Measurements from ENCODE around the gene VAV1.
"Not testable (repeated sequence)": the region's sequence is repeated elsewhere in the genome, so short reads cannot be mapped to it uniquely, and the experiment has no call there.

VAV1 gene

DNA sequence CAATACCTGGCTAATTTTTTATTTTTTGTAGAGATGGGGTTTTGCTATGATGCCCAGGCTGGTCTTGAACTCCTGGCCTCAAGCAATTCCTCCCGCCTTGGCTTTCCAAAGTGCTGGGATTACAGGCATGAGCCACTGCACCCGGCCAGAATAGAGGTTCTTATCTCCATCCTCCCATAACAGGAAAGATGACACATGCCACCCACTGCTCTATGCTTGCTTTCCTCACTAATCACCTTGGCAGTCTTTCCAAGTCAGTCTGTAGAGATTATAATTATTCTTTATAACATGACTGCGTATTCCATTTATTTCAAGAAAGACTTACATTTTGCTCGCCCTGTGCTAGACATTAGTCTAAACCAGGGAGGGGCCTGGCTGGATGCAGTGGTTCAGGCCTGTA, 6.7 kb downstream of the VAV1 start:
- no peak for DNase-seq (ENCODE audit: extremely low read depth in 1 of 2, low read depth in 1 of 2)

DNA sequence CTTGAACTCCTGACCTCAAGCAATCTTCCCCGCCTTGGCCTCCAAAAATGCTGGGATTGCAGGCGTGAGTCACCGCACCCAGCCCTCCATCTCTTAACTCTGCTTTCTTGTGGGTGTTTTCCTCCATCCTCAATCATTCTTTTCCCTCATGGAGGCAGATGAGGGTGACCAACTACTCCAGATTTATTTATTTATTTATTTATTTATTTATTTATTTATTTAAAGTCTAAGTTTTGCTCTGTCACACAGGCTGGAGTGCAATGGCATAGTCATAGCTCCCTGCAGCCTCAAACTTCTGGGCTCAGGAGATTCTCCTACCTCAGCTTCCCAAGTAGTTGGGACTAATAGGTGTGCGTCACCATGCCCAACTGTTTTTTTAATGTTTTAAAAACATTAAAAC, 14.9 kb downstream of the VAV1 start:
- no peak for DNase-seq (ENCODE audit: extremely low read depth in 1 of 2, low read depth in 1 of 2)

DNA sequence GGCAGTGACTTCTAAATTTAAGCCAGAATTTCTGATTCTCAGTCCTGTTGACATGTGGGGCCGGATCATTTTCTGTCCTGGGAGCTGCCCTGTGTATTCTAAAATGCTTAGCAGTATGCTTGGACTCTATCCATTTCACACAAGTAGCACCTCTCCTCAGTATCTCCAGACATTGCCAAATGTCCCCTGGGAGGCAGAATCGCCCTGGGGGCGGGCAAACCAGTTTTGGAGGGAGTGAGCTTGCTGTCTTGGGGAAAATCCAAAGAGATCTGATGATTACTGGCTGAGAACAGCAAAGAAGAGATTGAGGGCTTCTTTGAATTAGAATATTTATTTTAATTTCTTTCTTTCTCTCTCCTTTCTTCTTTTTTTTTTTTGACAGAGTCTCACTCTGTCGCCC, 16.4 kb downstream of the VAV1 start:
- no peak for DNase-seq (ENCODE audit: extremely low read depth in 1 of 2, low read depth in 1 of 2)

DNA sequence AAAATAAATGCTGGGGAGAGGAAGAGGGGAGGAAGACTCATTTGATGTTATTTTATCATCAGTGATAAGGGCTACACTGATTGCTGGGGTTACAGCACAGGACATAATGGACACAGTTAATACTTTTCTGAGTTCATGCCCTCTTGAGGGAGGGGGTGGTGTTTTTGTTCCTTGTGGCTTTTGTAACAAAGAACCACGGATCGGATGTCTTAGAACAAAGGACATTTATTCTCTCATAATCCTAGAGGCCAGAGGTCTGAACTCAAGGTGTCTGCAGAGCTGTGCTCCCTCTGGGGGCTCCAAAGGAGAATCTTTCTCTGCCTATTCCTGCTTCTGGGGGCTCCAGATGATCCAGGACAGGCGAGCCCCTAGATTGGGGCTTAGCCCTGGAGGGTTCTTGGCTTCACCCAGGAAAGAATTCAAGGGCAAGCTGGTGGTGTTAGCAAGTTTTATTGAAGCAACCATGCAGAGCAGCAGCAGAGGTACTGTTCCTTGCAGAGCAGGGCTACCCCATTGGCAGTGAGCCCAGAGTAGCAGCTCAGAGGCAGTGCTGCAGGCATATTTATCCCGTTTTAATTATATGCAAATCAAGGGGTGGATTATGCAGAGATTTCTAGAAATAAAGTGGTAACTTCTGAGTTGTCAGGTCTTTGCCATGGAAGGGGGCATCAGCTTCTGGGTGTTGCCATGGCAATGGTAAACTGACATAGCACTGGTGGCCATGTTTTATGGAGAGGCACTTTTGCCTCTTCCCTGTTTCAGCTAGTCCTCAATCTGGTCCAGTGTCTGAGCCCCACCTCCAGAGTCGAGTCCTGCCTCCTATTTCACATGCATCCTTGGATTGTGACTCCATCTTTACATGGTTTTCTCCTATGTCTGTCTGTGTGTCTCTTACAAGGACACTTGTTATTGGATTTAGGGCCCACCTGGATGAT, 18.0 kb downstream of the VAV1 start:
- DNase-seq (ENCODE audit: extremely low read depth in 1 of 2, low read depth in 1 of 2): no peak

DNA sequence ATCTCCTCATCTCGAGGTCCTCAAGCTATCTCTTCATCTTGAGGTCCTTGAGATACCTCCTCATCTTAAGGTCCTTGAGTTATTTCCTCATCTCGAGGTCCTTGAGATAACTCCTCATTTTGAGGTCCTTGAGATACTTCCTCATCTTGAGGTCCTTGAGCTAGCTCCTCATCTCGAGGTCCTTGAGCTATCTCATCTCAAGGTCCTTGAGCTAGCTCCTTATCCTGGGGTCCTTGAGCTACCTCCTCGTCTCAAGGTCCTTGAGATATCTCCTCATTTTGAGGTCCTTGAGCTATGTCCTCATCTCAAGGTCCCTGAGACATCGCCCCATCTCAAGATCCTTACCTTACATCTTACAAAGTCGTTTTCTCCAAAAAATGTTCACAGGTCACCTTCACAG, 18.7 kb downstream of the VAV1 start:
- no peak for DNase-seq (ENCODE audit: extremely low read depth in 1 of 2, low read depth in 1 of 2)

DNA sequence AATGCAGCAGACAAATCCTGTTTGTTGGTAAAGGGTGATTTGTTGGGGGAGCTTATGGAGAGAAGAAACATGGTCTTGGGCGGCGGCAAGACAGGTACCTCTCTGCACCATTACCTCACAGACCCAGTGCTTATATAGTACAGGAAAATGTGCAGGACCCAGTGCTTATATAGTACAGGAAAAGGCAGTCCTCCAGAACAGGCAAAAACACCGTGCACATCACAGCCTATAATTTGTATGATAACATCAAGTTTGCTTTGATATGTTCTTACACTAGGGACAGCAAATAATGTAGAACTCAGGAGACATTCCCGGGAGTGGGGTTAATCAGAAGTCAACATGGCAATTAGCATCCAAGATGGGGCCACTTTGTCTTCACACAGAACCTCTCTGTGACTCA, 20.9 kb downstream of the VAV1 start:
- no peak for DNase-seq (ENCODE audit: extremely low read depth in 1 of 2, low read depth in 1 of 2)

DNA sequence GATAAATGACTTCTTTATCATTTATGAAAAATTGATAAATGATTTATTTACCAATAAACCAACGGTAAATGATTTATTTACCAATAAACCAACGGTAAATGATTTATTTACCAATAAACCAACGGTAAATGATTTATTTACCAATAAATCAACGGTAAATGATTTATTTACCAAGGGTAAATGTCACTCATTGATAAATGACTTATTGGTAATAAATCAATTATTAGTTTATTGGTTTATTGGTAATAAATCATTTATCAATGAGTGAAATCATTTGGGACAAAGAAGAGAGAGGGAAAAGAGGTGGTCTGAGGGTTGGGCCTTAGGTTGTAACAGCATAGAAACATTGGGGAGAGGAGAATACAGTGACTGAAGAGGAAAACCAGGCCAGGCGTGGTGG, 21.5 kb downstream of the VAV1 start:
- DNase-seq (ENCODE audit: extremely low read depth in 1 of 2, low read depth in 1 of 2): no peak

DNA sequence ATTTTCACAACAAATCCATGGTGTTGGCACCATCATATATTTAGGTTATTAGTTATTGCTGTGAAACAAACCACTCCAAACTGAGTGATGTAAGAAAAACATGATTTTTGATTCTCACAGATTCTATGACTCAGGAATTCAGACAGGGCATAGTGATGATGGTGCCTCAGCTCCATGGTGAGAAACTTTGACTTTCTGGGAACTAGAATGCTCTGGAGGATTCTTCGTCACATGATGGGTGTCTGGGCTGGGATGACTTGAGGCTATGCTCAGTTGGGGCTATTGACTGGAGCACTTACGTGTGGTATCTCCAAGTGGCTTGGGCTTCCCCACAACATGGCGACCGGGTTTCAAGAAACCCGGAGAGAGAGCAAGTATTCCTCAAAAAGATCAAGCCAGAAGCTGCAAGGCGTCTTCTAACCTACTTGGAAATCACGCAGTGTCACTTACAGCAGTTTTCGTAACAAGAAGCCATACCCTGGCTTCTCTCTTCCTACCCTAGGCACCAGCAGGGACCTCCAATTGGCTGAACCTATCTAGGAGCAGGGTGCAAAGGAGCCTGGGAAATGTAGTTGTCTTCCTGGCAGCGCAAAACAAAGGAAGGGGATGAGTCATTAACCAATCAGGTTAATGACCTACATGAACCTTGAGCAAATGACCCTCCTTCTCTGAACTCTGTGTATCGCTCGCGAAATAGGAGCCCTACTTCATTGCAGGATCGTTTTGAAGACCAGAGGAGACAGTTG, 22.4 kb downstream of the VAV1 start:
- DNase-seq (ENCODE audit: extremely low read depth in 1 of 2, low read depth in 1 of 2): no peak

DNA sequence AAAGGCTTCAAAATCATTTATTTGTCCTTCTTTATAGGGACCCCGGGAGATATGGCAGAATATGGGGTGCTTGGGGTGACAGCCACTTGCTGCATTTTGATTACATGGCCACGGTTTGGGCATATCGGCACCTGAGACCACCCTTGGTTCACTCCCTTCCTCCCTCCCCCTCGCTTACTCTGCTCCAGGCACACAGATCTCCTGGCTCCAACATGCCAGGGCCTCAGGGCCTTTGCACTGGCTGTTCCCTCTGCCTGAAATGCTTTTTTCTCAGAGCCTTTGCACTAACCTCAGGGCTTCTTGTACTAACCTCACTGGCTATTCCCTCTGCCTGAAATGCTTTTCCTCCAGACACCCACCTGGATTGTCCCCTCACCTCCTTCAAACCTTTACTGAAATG, 23.8 kb downstream of the VAV1 start:
- DNase-seq (ENCODE audit: extremely low read depth in 1 of 2, low read depth in 1 of 2): no peak

DNA sequence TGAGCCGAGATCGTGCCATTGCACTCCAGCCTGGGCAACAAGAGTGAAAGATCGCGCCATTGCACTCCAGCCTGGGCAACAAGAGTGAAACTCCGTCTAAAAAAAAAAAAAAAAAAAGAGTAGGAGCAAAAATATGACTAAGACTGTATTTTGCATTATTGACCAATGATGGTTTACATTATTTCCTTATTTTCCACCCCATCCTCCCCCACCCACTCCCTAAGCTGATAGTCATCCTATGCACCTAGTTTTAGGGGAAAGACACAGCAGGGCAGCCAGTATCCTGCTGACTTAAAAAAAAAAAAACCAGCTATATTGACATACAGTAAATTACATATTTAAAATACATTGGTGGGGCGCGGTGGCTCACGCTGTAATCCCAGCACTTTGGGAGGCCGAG, 25.1 kb downstream of the VAV1 start:
- DNase-seq (ENCODE audit: extremely low read depth in 1 of 2, low read depth in 1 of 2): no peak

DNA sequence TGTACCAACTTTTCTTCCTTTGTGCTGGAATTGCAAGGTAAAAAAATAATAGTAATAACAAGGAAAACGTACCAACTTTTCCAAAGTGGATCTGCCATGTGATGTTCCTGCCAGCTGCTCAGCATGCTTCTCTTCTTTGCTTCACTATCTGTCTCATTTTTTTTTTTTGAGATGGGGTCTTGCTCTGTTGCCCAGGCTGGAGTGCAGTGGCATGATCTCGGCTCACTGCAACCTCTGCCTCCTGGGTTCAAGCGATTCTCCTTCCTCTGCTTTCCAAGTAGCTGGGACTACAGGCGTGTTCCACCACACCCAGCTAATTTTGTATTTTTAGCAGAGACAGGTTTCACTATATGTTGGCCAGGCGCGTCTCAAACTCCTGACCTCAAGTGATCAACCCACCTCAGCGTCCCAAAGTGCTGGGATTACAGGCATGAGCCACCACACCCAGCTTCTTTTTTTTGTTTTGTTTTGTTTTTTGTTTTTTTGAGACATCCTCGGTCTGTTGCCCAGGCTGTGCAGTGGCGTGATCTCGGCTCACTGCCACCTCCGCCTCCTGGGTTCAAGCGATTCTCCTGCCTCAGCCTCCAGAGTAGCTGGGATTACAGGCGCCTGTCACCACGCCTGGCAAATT, 27.8 kb downstream of the VAV1 start:
- DNase-seq (ENCODE audit: extremely low read depth in 1 of 2, low read depth in 1 of 2): not testable (repeated sequence)

DNA sequence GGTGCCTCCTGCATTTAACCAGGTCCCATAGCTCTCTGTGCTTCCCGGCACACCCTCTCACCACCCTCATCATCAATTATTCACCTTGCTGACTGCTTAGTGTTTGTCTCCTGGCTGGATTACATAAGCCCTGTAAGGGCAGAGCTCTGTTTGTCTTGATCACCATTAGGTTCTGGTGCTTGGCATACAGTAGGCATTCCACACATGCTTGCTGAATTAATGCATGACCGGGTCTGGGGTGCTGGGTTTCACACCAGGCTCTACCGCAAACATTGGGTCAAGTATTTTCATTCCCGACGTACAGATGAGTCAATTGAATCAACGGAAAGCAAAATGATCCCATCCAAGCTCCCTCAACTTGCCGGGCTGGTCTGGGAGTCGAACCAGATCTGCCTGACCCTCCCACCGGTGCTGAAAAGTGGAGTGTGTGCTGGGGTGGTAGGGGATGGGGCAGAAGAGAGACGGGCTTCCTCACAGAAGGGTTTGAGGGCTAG, 28.5 kb downstream of the VAV1 start:
- DNase-seq (ENCODE audit: extremely low read depth in 1 of 2, low read depth in 1 of 2): no peak

DNA sequence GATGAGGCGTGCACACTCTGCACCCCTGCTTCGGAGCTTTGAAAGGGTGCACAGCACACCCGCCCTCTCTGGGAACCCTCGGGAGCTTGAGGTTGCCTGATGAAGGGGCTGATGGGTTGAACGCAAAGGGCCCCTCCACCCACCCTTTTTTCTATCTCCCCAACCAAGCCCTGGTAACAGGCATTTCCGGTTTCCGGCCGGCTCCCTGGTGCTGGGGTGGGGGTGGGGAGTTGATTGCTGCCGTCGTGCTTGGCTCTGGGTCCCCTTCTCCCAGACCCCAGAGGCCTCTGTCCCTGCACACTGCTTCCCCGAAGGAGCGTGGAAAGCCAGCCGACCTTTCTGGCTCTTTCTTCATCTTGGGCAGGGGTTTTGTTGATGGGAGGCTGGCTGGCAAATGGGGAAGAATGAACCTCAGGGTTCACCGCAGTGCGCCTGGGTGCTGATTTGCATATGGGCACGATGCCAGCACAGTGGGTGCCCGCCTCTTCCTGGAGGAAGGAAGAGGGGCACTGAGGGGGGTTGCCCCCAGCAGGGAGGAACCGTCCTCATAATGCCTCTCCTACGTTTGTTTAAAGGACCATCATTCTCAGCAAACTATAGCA, 29.1 kb downstream of the VAV1 start:
- DNase-seq (ENCODE audit: extremely low read depth in 1 of 2, low read depth in 1 of 2): peak; percentile 63 to 80

DNA sequence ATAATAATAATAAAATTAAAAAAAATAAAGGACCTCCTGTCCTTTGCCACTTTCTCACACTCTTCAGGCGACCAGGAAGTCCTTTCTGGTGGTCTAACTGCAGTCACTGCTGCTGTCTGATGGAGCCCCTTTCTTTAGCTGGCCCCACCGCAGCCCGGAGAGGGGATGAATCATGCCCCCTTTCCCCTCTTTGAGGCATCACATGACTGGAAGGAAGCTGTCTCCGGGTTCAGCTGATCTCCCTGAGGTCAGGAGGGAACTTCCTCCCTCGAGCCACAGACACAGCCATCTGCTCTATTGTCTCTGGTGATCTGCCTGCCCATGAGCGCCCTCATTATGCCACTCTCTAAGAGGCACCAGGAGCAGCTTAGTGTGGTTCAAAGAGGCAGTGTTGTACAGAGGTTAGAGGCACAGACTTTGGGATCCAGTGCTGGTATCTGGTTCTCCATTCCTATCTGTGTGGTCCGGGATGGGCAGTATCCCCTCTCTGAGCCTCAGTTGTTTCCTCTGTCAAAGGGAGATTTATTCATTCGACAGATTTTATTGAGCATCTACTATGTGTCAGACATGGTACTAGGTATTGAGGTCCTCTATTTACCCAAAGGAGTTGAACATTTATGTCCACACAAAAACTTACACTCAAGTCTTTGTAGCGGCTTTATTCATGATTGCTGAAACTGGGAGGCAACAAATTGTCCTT, 30.0 kb downstream of the VAV1 start:
- DNase-seq (ENCODE audit: extremely low read depth in 1 of 2, low read depth in 1 of 2): peak; percentile 69 to 88

DNA sequence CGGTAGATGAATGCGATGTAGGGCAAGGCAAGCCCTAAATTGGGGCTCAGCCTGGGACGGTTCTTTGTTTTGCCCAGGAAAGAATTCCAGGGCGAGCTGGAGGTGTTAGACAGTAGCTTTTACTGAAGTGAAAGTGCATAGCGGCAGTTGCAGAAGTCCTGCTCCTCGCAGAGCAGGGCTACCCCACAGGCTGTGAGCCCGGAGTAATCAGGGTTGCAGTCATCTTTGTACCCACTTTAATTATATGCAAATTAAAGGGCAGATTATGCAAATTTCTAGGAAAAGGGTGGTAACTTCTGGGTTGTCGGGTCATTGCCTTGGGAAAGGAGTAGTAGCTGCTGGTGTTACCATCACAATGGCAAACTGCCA, 30.5 kb downstream of the VAV1 start:
- DNase-seq (ENCODE audit: extremely low read depth in 1 of 2, low read depth in 1 of 2): no peak

DNA sequence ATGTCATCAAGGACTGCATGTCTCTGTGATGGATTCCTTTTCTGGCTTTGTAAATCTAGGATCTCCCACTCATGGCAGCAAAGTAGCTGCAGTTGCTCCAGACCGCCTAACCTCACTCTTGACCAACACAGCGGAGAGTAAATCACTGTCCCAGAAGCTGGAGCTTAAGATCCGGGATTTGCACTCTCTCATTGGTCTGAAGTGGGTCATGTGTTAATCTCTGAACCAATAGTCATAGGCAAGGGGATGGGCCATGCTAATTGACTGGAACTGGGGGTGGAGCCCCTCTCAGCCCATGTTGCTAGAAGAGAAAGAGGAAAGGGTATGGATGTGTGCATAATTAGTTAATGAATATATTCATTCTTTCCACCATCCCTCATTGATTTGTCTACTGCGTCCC, 34.0 kb downstream of the VAV1 start:
- DNase-seq (ENCODE audit: extremely low read depth in 1 of 2, low read depth in 1 of 2): no peak

DNA sequence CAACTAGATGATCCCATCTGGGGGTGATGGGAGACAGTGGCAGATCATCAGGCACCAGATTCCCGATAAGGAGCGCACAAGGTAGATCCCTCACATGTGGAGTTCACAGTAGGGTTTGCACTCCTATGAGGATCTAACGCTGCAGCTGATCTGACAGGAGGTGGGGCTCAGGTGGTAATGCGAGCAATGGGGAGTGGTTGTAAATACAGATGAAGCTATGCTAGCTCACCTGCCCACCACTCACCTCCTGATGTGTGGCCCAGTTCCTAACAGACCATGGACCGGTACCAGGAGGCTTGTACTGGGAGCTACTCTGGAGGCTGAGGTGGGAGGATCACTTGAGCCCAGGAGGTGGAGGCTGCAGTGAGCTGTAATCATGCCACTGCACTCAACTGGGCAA, 34.8 kb downstream of the VAV1 start:
- DNase-seq (ENCODE audit: extremely low read depth in 1 of 2, low read depth in 1 of 2): no peak

DNA sequence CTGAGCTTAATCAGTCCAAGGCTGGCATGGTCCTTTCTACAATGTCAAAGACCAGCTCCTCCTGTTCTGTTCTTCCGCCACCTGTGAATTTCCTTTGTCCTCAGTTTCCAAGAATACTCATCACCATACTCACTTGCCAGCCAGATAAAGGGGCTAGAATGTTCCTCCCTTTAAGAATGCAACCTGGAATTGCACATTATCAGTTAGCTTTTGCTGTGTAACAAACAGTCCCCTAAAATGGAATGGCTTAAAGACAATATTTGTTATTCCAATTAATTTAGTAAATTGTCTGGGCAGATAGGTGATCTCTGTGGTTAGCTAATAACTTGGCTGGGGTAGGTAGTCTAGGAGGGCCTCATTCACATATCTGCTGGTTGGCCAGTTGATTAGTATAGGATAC, 36.0 kb downstream of the VAV1 start:
- DNase-seq (ENCODE audit: extremely low read depth in 1 of 2, low read depth in 1 of 2): no peak

DNA sequence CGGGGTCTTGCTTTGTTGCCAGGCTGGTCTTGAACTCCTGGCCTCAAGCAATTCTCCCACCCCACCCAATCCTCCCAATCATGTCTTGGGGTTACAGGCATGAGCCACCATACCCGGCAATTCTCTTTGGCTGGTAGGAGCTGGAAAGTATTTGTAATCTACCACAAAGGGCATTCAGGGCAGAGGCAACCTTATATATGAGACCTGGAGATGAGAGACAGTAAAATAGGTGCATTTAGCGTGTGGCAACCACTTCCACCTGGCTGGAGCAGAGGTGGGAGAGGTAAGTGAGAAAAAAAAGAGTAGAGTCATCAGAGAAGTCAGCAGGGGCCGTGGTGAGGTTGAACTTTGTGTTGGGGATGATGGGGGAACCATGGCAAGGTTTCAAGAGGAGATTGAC, 36.8 kb downstream of the VAV1 start:
- no peak for DNase-seq (ENCODE audit: extremely low read depth in 1 of 2, low read depth in 1 of 2)

DNA sequence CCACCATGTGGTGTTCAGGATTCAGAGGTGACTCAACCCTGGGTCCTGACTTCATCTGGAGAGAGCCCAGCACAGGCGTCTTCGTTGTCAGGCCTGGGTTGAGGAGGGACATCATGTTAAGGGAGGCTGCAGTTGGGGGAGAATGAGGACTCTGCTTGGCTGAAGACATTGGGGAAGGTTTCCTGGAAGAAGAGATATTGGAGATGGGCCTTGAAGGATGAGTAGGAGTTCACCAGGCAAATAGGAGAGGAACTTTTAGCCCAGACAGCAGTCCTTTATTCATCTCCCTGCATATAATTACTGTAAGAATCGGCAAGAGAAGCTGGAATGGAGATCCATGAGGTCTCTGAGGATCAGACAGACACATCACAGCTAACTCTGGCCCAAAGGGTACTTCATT, 38.9 kb downstream of the VAV1 start:
- no peak for DNase-seq (ENCODE audit: extremely low read depth in 1 of 2, low read depth in 1 of 2)

DNA sequence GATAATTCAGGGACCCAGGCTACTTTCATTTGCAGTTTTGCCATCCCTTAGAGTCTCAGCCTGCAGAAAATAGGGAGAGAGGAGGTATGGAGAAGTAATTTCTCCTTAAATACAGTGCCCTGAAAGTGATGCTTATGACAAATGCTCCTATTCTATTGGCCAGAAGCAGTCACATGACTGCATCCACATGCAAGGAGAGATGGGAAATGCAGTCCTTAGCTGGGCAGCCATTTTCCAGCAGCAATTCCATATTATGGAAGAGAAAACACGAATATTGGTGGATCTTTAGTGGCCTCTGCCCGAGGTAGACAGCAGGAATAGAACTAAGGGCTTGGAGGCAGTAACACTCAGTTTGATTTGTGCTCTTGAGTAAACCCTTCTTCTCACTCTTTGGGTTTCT, 39.4 kb downstream of the VAV1 start:
- DNase-seq (ENCODE audit: extremely low read depth in 1 of 2, low read depth in 1 of 2): no peak
